ENCODE measurements around the gene IGFBP6. TPM values are rescaled to one million over a fixed set of nuclear protein-coding genes. Genes with fewer than 3 reads are reported as not detected.
A peak's percentile ranks its signal among the peaks of the same experiment; 100 is the strongest.

Gene IGFBP6
- total RNA-seq, 1 donor: 577 TPM

- Histone ChIP-seq H4K20me1 (ENCODE audit: insufficient read depth, low read length) (peaks cover 31% of the 10 kb centered on the region), H3K4me2 (ENCODE audit: insufficient read depth, low read length) (no peak overlapping the region), H3K4me1 (ENCODE audit: insufficient read depth, low read length) (peaks cover 39% of the 10 kb centered on the region), H3K9me3 (ENCODE audit: low read depth, low read length) (no peaks in the 10 kb centered on the region), H3K27ac (ENCODE audit: low read depth, low read length) (no peak overlapping the region), H3K4me3 (ENCODE audit: insufficient read depth, low read length) (no peak overlapping the region), H2AFZ (ENCODE audit: low read length) (no peak overlapping the region), H3K79me2 (ENCODE audit: insufficient read depth, low read length) (no peaks in the 10 kb centered on the region), H3K27me3 (ENCODE audit: insufficient read depth, low read length) (no peaks in the 10 kb centered on the region), H3K36me3 (ENCODE audit: insufficient read depth, low read length) (peaks cover 79% of the 10 kb centered on the region)
- DNase-seq (ENCODE audit: insufficient read length, low spot score, missing footprints): peak; percentile 44
- no peak for TF ChIP-seq CTCF (IDR thresholded peaks at IDR 0.05; ENCODE audit: extremely low read depth, low read depth, low read length)
These were observed 37.3 kb upstream of the IGFBP6 start for GRCh38 chr12:53060064-53060720.

- H3K4me1 ChIP-seq (ENCODE audit: insufficient read depth, low read length): peaks cover 40% of the 10 kb centered on the region
- peaks cover 31% of the 10 kb centered on the region for H4K20me1 ChIP-seq (ENCODE audit: insufficient read depth, low read length)
- no peak overlapping the region for H3K4me3 ChIP-seq (ENCODE audit: insufficient read depth, low read length)
- no peaks in the 10 kb centered on the region for H3K27me3 ChIP-seq (ENCODE audit: insufficient read depth, low read length)
- peak; percentile 75 for DNase-seq (ENCODE audit: insufficient read length, low spot score, missing footprints)
- H3K4me2 ChIP-seq (ENCODE audit: insufficient read depth, low read length): no peak overlapping the region
- H3K79me2 ChIP-seq (ENCODE audit: insufficient read depth, low read length): no peaks in the 10 kb centered on the region
- peaks cover 79% of the 10 kb centered on the region for H3K36me3 ChIP-seq (ENCODE audit: insufficient read depth, low read length)
- H3K27ac ChIP-seq (ENCODE audit: low read depth, low read length): no peak overlapping the region
- no peak overlapping the region for H2AFZ ChIP-seq (ENCODE audit: low read length)
- H3K9me3 ChIP-seq (ENCODE audit: low read depth, low read length): no peaks in the 10 kb centered on the region
- no peak for TF ChIP-seq CTCF (IDR thresholded peaks at IDR 0.05; ENCODE audit: extremely low read depth, low read depth, low read length)
These were observed 36.7 kb upstream of the IGFBP6 start for GRCh38 chr12:53060721-53061276.

- Histone ChIP-seq H3K36me3 (ENCODE audit: insufficient read depth, low read length) (peaks cover 79% of the 10 kb centered on the region), H3K27ac (ENCODE audit: low read depth, low read length) (peak overlapping the region; percentile 15), H3K9me3 (ENCODE audit: low read depth, low read length) (no peaks in the 10 kb centered on the region), H3K4me1 (ENCODE audit: insufficient read depth, low read length) (peaks cover 40% of the 10 kb centered on the region), H2AFZ (ENCODE audit: low read length) (no peak overlapping the region), H3K27me3 (ENCODE audit: insufficient read depth, low read length) (no peaks in the 10 kb centered on the region), H4K20me1 (ENCODE audit: insufficient read depth, low read length) (peaks cover 31% of the 10 kb centered on the region), H3K79me2 (ENCODE audit: insufficient read depth, low read length) (peaks cover 4% of the 10 kb centered on the region), H3K4me3 (ENCODE audit: insufficient read depth, low read length) (no peak overlapping the region), H3K4me2 (ENCODE audit: insufficient read depth, low read length) (no peak overlapping the region)
- peak; percentile 48 for DNase-seq (ENCODE audit: insufficient read length, low spot score, missing footprints)
- TF ChIP-seq CTCF (IDR thresholded peaks at IDR 0.05; ENCODE audit: extremely low read depth, low read depth, low read length): no peak
These were observed 36.0 kb upstream of the IGFBP6 start for GRCh38 chr12:53061404-53062010.
